Right renal cortex interstitium (tissue), 3 donors: ENCODE data around the gene NARS2. TPM values are rescaled to one million over a fixed set of nuclear protein-coding genes. Genes with fewer than 3 reads are reported as not detected.

Source experiments
- DNase-seq, 3 donors: peaks; one replicate each; pipeline ENCODE4 v3.0.0-alpha.2; 2013; ENCODE audit warnings: low read depth in 3 of 3, low spot score in 2 of 3
- polyA plus RNA-seq, 3 donors: library from polyadenylated mRNA; unstranded; fragments of 120-200 nt; gene quantifications; one replicate each; pipeline ENCODE4 v1.2.1, GENCODE V29; 2013; ENCODE audit not compliant: insufficient read length in 3 of 3

NARS2 gene
- polyA plus RNA-seq, 3 donors, result 50.3 to 57.4 (median 56.7) TPM

DNA sequence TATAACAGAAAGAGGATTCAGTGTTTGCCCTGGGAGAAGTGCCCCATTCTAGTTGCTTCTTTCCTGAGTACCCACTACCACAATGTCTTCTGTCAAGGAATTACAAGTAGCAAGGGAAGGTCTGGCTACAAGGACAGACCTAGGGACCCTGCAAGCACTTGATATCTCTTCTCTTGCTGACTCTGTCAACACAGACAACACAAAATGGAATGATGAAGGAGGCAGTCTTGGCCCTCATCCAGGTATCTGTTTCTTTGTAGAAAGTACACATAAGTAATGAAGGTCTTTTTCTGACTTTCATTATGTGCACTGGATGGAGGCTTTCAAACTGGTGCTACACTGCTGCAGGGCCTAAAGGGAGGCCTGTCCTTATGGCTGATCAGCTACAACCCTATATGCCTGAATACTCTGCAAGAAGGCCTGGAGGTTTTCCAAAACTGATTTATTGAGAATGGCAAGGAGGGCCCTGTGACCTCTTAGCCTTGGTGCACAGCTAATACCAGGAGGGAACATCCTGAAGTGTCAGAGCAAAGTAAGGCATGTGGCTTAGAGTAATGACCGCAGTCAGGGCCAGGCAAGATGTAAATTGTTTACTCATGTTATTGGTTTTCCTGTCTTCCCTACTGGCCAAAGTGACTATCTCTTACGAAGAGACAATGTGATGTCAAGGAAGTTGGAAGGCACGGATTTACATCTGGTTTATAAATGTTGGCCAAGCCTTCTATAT lies 188.3 kb downstream of the NARS2 start:
- DNase-seq, result no peak

Other genes with a start within 250 kb of the NARS2 start
- 10 to 100 TPM; 16.8 to 20.7 (median 17.0) TPM for gene GAB2, start 157.0 kb downstream of the NARS2 start, polyA plus RNA-seq